ENCODE measurements around the gene MRPL20. TPM values are rescaled to one million over a fixed set of nuclear protein-coding genes. Genes with fewer than 3 reads are reported as not detected.
"Not testable (repeated sequence)": the region's sequence is repeated elsewhere in the genome, so short reads cannot be mapped to it uniquely, and the experiment has no call there.

MRPL20 gene
- total RNA-seq = 100 to 1,000 TPM; 111 to 117 TPM

GRCh38 chr1:1406821-1407635, at the start of gene MRPL20:
TSS of gene MRPL20 (minus strand) at chr1:1407293. CDS start at chr1:1407217, 76 bp downstream.
- POLR2A ChIA-PET = interaction anchor here (0.9 to 2.2 kb wide), 5 partner anchors 8 to 104 kb away, joined by 3 to 16 read pairs (median 5); partner anchors contain the start of genes AURKAIP1 and CCNL2
- peaks cover 51% of the 10 kb centered on the region for H3K36me3 Mint-ChIP-seq (ENCODE audit: low read depth)
- ATAC-seq = peak; percentile 95
- no peaks in the 10 kb centered on the region for H3K27me3 Mint-ChIP-seq (ENCODE audit: low read depth)
- no peaks in the 10 kb centered on the region for H3K9me3 Mint-ChIP-seq (ENCODE audit: insufficient read depth)
- H3K27ac Mint-ChIP-seq = peak within 1 kb of the TSS; percentile 95
- DNase-seq = peak; percentile 98
- CTCF ChIA-PET = interaction anchor here (1.0 to 2.9 kb wide), 5 partner anchors 8 to 98 kb away, joined by 3 to 18 read pairs (median 5); partner anchors contain the start of gene CCNL2
- H3K4me3 Mint-ChIP-seq = peak within 1 kb of the TSS; percentile 87
- H3K4me1 Mint-ChIP-seq (ENCODE audit: low read depth) = peaks cover 39% of the 10 kb centered on the region

- H3K4me1 Mint-ChIP-seq (ENCODE audit: low read depth); POLR2A ChIA-PET; CTCF ChIA-PET: not testable (repeated sequence)
Measured at GRCh38 chr1:1456683-1457255, 49.7 kb upstream of the MRPL20 start.

GRCh38 chr1:1455934-1456333, 48.8 kb upstream of the MRPL20 start:
- H3K27me3 Mint-ChIP-seq (ENCODE audit: low read depth); ATAC-seq; DNase-seq; H3K4me1 Mint-ChIP-seq (ENCODE audit: low read depth); POLR2A ChIA-PET; H3K27ac Mint-ChIP-seq; H3K9me3 Mint-ChIP-seq (ENCODE audit: insufficient read depth); H3K4me3 Mint-ChIP-seq; CTCF ChIA-PET; H3K36me3 Mint-ChIP-seq (ENCODE audit: low read depth): not testable (repeated sequence)

More at GRCh38 chr1:1456683-1457255, 49.7 kb upstream of the MRPL20 start:
- ATAC-seq; H3K4me3 Mint-ChIP-seq; H3K27ac Mint-ChIP-seq; H3K27me3 Mint-ChIP-seq (ENCODE audit: low read depth); H3K36me3 Mint-ChIP-seq (ENCODE audit: low read depth); H3K9me3 Mint-ChIP-seq (ENCODE audit: insufficient read depth); DNase-seq: not testable (repeated sequence)

- DNase-seq (no peak), ATAC-seq (no peak)
- ChIA-PET POLR2A (no interaction called here), CTCF (no interaction called here)
- Mint-ChIP-seq H3K4me3 (no peak overlapping the region), H3K27me3 (ENCODE audit: low read depth) (no peaks in the 10 kb centered on the region), H3K27ac (no peak overlapping the region), H3K4me1 (ENCODE audit: low read depth) (no peaks in the 10 kb centered on the region), H3K9me3 (ENCODE audit: insufficient read depth) (no peaks in the 10 kb centered on the region), H3K36me3 (ENCODE audit: low read depth) (no peaks in the 10 kb centered on the region)
Measured at GRCh38 chr1:1455366-1455884, 48.3 kb upstream of the MRPL20 start.

GRCh38 chr1:1454286-1455056, 47.4 kb upstream of the MRPL20 start:
- H3K36me3 Mint-ChIP-seq (ENCODE audit: low read depth); POLR2A ChIA-PET; H3K27ac Mint-ChIP-seq; ATAC-seq; DNase-seq; H3K9me3 Mint-ChIP-seq (ENCODE audit: insufficient read depth); CTCF ChIA-PET; H3K27me3 Mint-ChIP-seq (ENCODE audit: low read depth); H3K4me3 Mint-ChIP-seq; H3K4me1 Mint-ChIP-seq (ENCODE audit: low read depth): not testable (repeated sequence)

GRCh38 chr1:1452882-1453281, 45.8 kb upstream of the MRPL20 start:
- Mint-ChIP-seq H3K4me3 (no peak overlapping the region), H3K9me3 (ENCODE audit: insufficient read depth) (no peaks in the 10 kb centered on the region), H3K36me3 (ENCODE audit: low read depth) (no peaks in the 10 kb centered on the region), H3K27ac (no peak overlapping the region), H3K4me1 (ENCODE audit: low read depth) (no peaks in the 10 kb centered on the region), H3K27me3 (ENCODE audit: low read depth) (no peaks in the 10 kb centered on the region)
- DNase-seq (no peak), ATAC-seq (no peak)
- CTCF ChIA-PET = no interaction called here
- POLR2A ChIA-PET = no interaction called here

- POLR2A ChIA-PET = not testable (repeated sequence)
Measured at GRCh38 chr1:1452365-1452739, 45.3 kb upstream of the MRPL20 start.

GRCh38 chr1:1451696-1452364, 44.7 kb upstream of the MRPL20 start:
- H3K27ac Mint-ChIP-seq = no peak overlapping the region
- ChIA-PET CTCF (interaction anchor here (1.8 kb wide), 1 partner anchor 11 kb away, joined by 5 read pairs; no protein-coding TSS in a partner anchor), POLR2A (no interaction called here)
- no peak for DNase-seq
- no peaks in the 10 kb centered on the region for H3K27me3 Mint-ChIP-seq (ENCODE audit: low read depth)
- ATAC-seq = no peak
- no peak overlapping the region for H3K4me3 Mint-ChIP-seq
- H3K36me3 Mint-ChIP-seq (ENCODE audit: low read depth) = no peaks in the 10 kb centered on the region
- H3K9me3 Mint-ChIP-seq (ENCODE audit: insufficient read depth) = no peaks in the 10 kb centered on the region
- H3K4me1 Mint-ChIP-seq (ENCODE audit: low read depth) = no peaks in the 10 kb centered on the region

More at GRCh38 chr1:1452365-1452739, 45.3 kb upstream of the MRPL20 start:
- not testable (repeated sequence) for H3K36me3 Mint-ChIP-seq (ENCODE audit: low read depth); H3K4me1 Mint-ChIP-seq (ENCODE audit: low read depth); ATAC-seq; H3K27me3 Mint-ChIP-seq (ENCODE audit: low read depth); DNase-seq; H3K9me3 Mint-ChIP-seq (ENCODE audit: insufficient read depth); H3K27ac Mint-ChIP-seq; H3K4me3 Mint-ChIP-seq
- CTCF ChIA-PET = interaction anchor here (1.8 kb wide), 1 partner anchor 12 kb away, joined by 5 read pairs; no protein-coding TSS in a partner anchor

- DNase-seq; POLR2A ChIA-PET; ATAC-seq; H3K27me3 Mint-ChIP-seq (ENCODE audit: low read depth); H3K36me3 Mint-ChIP-seq (ENCODE audit: low read depth); H3K4me3 Mint-ChIP-seq; H3K9me3 Mint-ChIP-seq (ENCODE audit: insufficient read depth); H3K27ac Mint-ChIP-seq; H3K4me1 Mint-ChIP-seq (ENCODE audit: low read depth): not testable (repeated sequence)
- CTCF ChIA-PET = interaction anchor here (1.8 kb wide), 1 partner anchor 10 kb away, joined by 5 read pairs; no protein-coding TSS in a partner anchor
Measured at GRCh38 chr1:1450616-1451015, 43.5 kb upstream of the MRPL20 start.

- CTCF ChIA-PET = no interaction called here
Measured at GRCh38 chr1:1449099-1449739, 42.1 kb upstream of the MRPL20 start, which contains the start of gene ATAD3C. TSS of gene ATAD3C (plus strand) at chr1:1449689. CDS start at chr1:1450684, 995 bp downstream.

GRCh38 chr1:1446631-1447030, 39.5 kb upstream of the MRPL20 start:
- CTCF ChIA-PET; H3K4me3 Mint-ChIP-seq; H3K27me3 Mint-ChIP-seq (ENCODE audit: low read depth); DNase-seq; H3K9me3 Mint-ChIP-seq (ENCODE audit: insufficient read depth); ATAC-seq; POLR2A ChIA-PET; H3K36me3 Mint-ChIP-seq (ENCODE audit: low read depth); H3K4me1 Mint-ChIP-seq (ENCODE audit: low read depth); H3K27ac Mint-ChIP-seq: not testable (repeated sequence)

More at GRCh38 chr1:1449099-1449739, 42.1 kb upstream of the MRPL20 start, which contains the start of gene ATAD3C:
- no peak for ATAC-seq
- no peak within 1 kb of the TSS for H3K27ac Mint-ChIP-seq
- H3K36me3 Mint-ChIP-seq (ENCODE audit: low read depth) = no peaks in the 10 kb centered on the region
- POLR2A ChIA-PET = no interaction called here
- no peaks in the 10 kb centered on the region for H3K4me1 Mint-ChIP-seq (ENCODE audit: low read depth)
- DNase-seq = no peak
- no peak within 1 kb of the TSS for H3K4me3 Mint-ChIP-seq
- no peaks in the 10 kb centered on the region for H3K27me3 Mint-ChIP-seq (ENCODE audit: low read depth)
- no peaks in the 10 kb centered on the region for H3K9me3 Mint-ChIP-seq (ENCODE audit: insufficient read depth)
